Activated CD4-positive, alpha-beta T cell treated with anti-CD3 and anti-CD28 coated beads, Interleukin-2, amount 50 U/mL, for 24 hours (primary cell): ENCODE data around the gene CFAP100.

Experiments
- DNase-seq, 2 donors: peaks; one replicate each; pipeline ENCODE4 v3.0.0-alpha.2; 2020; ENCODE audit warnings: low read depth in 1 of 2, low spot score in 1 of 2

CFAP100 gene

DNA sequence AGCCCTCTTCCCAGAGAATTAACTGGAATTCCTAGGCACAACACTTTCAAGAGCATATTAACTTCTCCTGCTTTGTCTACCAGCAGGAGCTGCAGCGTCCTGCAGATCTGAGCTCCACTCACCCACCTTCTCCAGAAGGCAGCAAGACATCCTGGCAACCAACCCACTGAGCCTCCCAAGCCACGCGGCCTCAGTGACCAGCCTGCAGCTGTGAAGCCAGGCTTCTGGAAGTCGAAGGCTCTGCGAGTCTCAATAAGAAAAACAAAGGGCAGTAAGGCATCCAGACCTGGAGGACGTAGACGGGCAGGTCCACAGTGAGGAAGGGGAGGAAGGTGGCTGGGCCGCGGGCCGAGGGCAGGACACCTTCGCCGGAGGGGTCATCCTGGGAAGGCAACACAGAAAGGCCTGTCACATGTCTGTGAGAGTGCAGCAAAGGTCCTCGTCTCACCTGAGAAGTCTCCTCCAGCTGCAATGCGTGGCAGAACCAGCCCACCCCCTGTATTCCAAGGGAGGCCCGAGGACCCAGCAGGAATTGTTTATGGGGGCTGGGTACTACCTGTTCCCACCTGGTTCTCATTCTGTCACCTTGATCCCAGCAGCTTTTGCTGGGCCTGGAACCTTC is 44.7 kb downstream of the CFAP100 start:
- DNase-seq = no peak

DNA sequence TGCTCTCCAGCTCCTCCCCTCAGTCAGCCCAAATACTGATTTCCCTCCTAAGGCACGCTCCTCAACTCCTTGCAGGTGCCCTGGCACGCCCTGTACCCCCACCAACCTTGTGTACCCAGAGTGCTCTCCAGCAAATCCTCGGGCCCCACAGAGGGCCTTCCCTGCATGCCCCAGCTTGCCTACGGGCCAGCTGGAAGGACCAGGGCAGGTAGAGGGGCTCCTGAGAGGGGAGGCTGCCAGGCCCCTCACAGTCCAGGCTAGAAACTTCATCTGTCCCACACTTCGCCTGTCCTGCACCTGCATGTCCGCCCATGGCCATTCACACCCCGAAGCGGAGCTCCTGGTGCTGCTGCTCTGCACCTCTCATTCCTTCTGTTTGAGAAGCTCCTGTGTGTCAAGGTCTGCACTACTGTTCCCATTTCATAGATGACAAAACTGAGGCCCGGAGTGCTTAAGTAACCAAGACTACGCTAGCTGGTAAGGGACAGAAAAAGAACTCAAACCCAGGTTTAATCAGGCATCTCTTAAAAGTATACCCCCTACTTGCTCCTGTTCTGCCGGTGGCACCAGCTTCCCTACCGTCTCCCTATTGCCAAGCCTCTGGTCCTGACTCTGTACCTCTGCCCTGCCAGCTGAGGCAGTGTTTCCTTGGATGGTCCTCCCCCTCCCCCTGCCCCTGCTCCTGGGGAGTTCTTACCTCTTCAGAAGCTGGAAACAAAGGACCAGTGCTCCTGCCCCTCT is 45.4 kb downstream of the CFAP100 start:
- no peak for DNase-seq

GRCh38 chr3:126440709-126440995 is 45.9 kb downstream of the CFAP100 start:
- no peak for DNase-seq

DNA sequence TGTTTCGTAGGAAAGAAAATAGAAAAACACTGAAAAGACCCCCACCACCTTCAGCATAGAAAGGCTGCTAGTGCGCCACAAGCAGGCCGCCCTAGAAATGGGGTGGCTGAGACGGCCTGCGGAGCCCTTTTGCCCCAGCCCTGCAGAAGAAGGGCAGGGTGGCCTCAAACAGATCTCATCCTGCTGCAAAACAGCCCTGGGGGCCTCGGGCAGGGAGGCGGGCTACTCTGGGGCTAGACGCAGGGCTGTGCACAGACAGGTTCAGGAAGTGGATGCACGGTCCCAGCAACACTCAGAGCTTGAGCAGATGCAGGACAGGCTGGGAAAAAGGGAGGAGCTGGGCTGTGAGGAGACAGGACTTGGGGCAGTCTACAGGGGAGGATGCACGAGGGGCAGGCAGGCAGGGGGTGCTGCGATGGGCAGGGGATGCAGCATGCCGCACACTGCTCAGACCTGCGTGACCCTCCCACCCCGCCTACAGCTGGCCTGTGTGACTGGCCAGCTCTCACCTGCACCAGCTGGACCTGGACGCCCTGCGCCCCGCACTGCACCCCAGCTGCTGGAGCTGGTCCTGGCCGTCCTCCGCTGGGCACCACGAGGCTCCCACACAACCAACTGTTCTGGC is 46.7 kb downstream of the CFAP100 start:
- no peak for DNase-seq

- DNase-seq = no peak
Measured at GRCh38 chr3:126442094-126442855, 47.6 kb downstream of the CFAP100 start.

DNA sequence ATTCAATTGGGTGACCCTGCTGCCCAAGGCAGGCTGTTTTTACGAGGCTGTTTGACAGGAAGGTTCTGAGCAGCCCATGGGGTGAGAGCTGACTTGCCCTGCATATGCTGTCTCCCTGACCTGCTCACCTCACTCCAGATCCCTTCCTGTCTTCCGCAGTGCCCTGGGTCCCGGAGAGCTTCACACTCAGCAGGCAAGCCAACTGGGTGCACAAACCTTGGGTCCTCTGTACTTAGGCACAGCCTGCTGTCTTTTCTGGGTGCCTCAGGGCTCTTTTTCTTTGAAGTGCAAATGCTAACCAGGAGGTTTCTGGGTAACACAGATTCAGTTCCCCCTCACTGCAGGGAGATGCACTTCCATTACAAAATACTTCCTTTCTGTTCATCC is 48.1 kb downstream of the CFAP100 start:
- DNase-seq = no peak

DNA sequence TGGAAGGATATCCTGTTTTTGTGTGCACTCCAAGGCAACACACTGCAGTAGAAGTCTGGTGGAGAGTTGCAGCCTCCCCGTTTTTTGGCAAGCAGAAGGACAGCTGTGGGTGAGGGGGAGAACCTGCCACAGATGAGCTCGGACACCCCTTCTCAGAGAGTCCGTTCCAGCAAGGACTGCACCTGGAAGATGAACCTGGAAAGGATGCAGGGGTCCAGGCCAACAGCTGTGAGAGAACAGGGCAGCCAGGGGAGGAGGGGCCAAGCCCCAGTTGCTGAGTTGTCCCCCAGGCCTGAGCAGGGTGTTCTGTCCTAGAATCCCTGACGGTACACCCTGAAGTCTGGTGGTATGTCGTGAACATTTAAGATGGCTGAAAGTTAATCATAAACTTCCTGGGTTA is 50.8 kb downstream of the CFAP100 start:
- DNase-seq = no peak

DNA sequence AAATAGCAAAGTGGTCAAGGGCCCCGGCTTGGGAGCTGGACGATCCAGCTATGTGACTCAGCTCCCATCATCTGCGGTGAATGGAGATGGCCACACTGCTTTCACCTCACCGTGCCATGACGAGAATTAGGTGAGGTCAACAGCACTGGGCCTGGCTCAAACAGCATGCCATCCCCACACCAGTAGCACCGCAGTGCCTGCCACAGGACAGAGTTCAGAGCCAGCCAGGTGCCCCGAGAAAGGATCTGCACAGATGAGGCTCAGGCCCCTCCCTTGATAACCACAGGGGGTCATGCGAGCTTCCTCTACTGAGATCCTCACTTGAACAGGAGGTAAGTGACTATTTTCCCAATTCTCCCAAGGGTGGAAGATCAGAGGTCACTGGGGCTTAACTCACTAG is 51.6 kb downstream of the CFAP100 start:
- DNase-seq = no peak

DNA sequence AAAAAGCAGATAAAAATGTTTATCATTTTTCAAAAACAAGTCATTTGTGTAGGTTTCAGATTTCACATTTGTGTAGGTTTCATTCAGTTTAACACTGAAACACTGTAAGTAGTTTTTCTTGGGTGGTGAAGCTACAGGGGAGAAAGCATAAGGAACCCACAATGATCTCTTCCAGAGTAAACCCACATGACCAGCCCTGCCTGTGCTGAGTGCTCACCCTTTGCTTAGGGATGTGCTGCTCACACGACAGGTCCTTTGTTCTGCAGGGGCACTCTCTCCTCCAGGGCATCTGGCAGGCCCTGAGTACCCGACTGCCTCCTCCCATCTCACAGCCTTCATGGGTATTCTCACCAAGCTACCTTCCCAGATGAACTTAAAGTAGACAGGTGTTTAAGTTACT is 52.1 kb downstream of the CFAP100 start:
- DNase-seq = no peak

DNA sequence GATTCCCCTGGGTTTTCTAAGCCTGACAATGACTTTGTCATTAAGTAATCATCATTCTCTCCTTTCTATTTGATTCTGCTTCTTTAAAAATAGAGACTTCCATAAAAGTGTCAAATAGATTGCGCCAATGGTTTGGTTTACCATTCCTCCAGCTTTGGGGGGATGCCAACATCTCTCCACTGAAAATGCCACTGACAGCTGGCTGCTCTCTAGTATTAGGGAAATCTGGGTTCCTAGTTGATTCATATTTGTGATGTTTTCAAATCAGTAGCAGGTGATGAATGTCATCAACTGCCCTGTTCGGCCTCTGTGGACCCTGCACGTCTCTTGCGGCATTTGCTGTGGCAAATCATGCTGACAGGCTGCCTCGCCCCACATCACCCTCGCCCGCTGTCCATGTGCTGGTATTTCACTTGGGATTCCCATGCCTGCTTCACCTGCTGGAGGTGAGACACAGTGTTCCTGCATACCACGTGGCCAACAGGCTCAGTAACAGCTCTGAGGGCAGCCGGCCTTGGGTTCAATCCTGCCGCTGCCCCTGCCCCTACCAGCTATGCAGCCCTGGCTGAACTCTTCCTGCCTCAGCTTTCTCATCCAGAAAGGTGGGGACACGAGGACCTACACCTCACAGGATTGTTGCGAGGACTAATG is 52.9 kb downstream of the CFAP100 start:
- no peak for DNase-seq

GRCh38 chr3:126448136-126448892 is 53.6 kb downstream of the CFAP100 start:
- no peak for DNase-seq

DNA sequence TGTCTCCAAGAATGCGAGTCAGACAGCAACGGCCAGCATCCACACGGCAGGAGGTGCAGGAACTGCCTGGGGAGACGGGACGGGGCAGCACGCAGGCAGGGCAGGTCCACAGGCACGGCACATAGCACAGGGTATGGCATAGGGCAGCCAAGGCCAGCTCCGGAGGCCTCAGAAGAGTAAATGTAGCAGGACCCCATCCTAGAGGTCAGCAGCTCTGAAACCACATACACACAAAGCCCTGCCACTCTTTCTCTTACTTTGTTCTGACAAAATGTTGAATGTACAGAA is 54.1 kb downstream of the CFAP100 start:
- DNase-seq = no peak

GRCh38 chr3:126449621-126450051 is 54.9 kb downstream of the CFAP100 start:
- no peak for DNase-seq

- DNase-seq = no peak
Measured at GRCh38 chr3:126450219-126450618, 55.5 kb downstream of the CFAP100 start.

- DNase-seq = no peak
Measured at GRCh38 chr3:126450744-126451143, 56.0 kb downstream of the CFAP100 start.

DNA sequence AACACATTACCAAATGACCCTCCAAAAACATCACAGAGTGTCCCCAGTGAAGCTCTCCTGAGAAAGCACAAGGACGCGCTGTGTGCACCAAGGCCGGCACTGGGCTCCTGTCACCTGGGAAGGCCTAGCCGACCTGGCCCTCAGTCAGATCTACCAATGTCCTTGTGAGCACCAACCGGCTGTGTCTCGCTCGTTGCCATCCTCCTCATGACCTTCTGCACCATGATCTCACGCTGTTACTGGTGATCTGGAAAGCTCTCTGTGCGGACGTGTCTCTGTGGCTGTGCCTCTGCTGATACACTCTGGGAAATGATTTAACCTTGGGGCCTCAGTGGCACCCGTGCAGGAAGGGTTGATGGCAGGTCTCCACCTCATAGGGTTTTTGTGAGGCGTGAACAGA is 56.8 kb downstream of the CFAP100 start:
- DNase-seq = no peak

GRCh38 chr3:126452213-126452612 is 57.5 kb downstream of the CFAP100 start:
- no peak for DNase-seq

GRCh38 chr3:126454025-126454424 is 59.3 kb downstream of the CFAP100 start:
- DNase-seq = no peak

DNA sequence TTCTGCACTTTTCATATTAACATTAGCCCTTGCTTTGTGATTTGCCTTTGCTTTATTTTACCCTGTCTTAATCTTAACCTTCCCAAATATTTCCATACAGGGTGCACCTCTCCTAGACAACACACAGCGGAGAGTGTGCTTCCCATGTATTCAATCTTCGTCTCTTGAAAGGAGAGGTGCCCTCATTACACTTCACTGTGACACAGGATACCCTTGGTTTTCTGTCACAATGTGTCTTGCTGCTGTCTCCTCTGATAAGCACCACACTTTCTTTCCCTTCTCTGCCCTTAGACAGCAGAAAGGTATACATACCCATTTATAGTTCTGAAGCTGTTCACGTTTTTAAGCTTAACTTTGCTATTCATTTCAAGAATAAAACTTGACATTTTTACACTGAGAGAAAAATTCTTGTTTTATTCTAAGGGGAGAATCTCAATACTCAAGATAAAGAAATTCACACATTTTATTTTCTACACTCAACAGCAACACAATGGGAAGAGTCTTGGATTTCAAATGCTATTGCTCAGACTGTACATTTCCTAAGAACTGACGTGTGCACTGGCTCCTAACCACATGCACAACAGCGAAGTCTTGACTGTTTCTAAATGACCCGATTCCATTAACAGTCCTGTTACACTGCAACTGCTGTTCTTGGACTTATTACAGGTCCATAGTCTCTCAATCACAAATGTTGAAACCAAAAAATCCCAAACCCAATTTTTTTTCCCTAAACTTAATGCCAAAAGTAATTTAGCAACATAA is 59.9 kb downstream of the CFAP100 start:
- no peak for DNase-seq

DNA sequence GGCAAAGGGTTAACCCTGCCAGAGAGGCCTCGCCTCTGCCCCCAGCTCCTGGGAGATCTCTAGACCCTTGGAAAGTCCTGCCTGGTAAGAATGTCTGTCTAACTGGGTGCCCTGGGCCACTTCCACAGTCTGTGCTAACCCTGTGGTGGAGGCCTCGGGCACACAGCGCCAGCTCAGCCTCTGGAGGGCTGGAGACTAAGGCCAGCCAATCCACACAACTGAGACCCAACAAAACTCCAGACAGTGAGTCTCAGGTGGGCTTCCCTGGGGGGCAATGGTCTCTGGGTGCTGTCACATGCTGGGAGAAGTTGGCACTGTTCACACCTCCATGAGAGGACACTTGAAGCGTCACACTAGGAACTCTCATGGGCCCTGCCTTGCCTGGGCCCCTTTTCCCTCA is 61.5 kb downstream of the CFAP100 start:
- no peak for DNase-seq
